Neuronal stem cell (in vitro differentiated cells): ENCODE results near the gene LEO1.

ENCODE experiments used
- DNase-seq: peaks from one replicate; pipeline ENCODE4 v3.0.0-alpha.2; 2013; ENCODE audit warnings: low spot score
- H2AFZ ChIP-seq: one replicate; pipeline ENCODE4 v1.6.1; 2013; ENCODE audit warnings: mild to moderate bottlenecking, low read length, inconsistent platforms
- H2AK5ac ChIP-seq: 2 replicates; pipeline ENCODE4 v1.6.1; 2013; ENCODE audit warnings: low read depth, mild to moderate bottlenecking, inconsistent platforms, low read length, moderate library complexity, mixed read lengths
- H2BK120ac ChIP-seq: 2 replicates; pipeline ENCODE4 v1.6.1; 2013; ENCODE audit warnings: low read depth, mild to moderate bottlenecking, inconsistent platforms, low read length, moderate library complexity, mixed read lengths
- H2BK12ac ChIP-seq: one replicate; pipeline ENCODE4 v1.6.1; 2013; ENCODE audit warnings: low read length, inconsistent platforms
- H2BK15ac ChIP-seq: 2 replicates; pipeline ENCODE4 v1.6.1; 2013; ENCODE audit warnings: mild to moderate bottlenecking, low read length, inconsistent platforms, mixed read lengths
- H2BK5ac ChIP-seq: one replicate; pipeline ENCODE4 v1.6.1; 2013; ENCODE audit warnings: inconsistent platforms, mild to moderate bottlenecking, low read length, moderate library complexity
- H3K14ac ChIP-seq: one replicate; pipeline ENCODE4 v1.6.1; 2013; ENCODE audit warnings: low read length, inconsistent platforms
- H3K18ac ChIP-seq: 2 replicates; pipeline ENCODE4 v1.6.1; 2013; ENCODE audit warnings: low read length, inconsistent platforms
- H3K23ac ChIP-seq: 2 replicates; pipeline ENCODE4 v1.6.1; 2013; ENCODE audit warnings: low read depth, mild to moderate bottlenecking, mixed read lengths, low read length, inconsistent platforms; ENCODE audit not compliant: poor library complexity
- H3K27ac ChIP-seq: replicated peaks from 3 replicates; pipeline ENCODE4 v1.5.1; 2013; ENCODE audit warnings: low read length, inconsistent platforms
- H3K27me3 ChIP-seq, 3 experiments: 2 replicates each; pipeline ENCODE4 v1.6.1; 2013; ENCODE audit warnings: low read length in 3 of 3, mild to moderate bottlenecking in 2 of 3, inconsistent platforms in 1 of 3, low read depth in 1 of 3, mixed read lengths in 1 of 3, moderate library complexity in 1 of 3; ENCODE audit not compliant: control insufficient read depth in 3 of 3, insufficient read depth in 3 of 3
- H3K36me3 ChIP-seq, 2 donors: replicated peaks in 1 of 2; 2 replicates each; pipeline ENCODE4 v1.6.1; 2013; ENCODE audit warnings: low read length in 2 of 2; ENCODE audit not compliant: control insufficient read depth in 2 of 2, insufficient read depth in 2 of 2
- H3K4ac ChIP-seq: 2 replicates; pipeline ENCODE4 v1.6.1; 2013; ENCODE audit warnings: inconsistent platforms, mild to moderate bottlenecking, low read length, moderate library complexity
- H3K4me1 ChIP-seq, 2 donors: 1 replicate in 1 of 2; 2 replicates in 1 of 2; pipeline ENCODE4 v1.6.1; 2013; ENCODE audit warnings: low read length in 2 of 2, low read depth in 1 of 2; ENCODE audit not compliant: control insufficient read depth in 2 of 2, insufficient read depth in 1 of 2
- H3K4me2 ChIP-seq: one replicate; pipeline ENCODE4 v1.6.1; 2013; ENCODE audit warnings: mild to moderate bottlenecking, low read length, inconsistent platforms; ENCODE audit not compliant: insufficient read depth, poor library complexity, severe bottlenecking
- H3K4me3 ChIP-seq, 2 donors: 2 replicates each; pipeline ENCODE4 v1.5.1; 2013; ENCODE audit warnings: low read length in 2 of 2, mild to moderate bottlenecking in 2 of 2, inconsistent platforms in 1 of 2, moderate library complexity in 1 of 2
- H3K79me1 ChIP-seq: one replicate; pipeline ENCODE4 v1.6.1; 2013; ENCODE audit warnings: low read depth, mild to moderate bottlenecking, inconsistent platforms, low read length, moderate library complexity
- H3K9ac ChIP-seq: one replicate; pipeline ENCODE4 v1.6.1; 2013; ENCODE audit warnings: mild to moderate bottlenecking, low read depth, low read length, inconsistent platforms; ENCODE audit not compliant: poor library complexity
- H3K9me3 ChIP-seq, 2 donors: replicated peaks in 1 of 2; 2 replicates each; pipeline versions ENCODE3 to v1.6.1; 2013; ENCODE audit warnings: low read length in 2 of 2, mild to moderate bottlenecking in 2 of 2, inconsistent platforms in 1 of 2, low read depth in 1 of 2, mixed read lengths in 1 of 2, moderate library complexity in 1 of 2; ENCODE audit not compliant: control insufficient read depth in 2 of 2, insufficient read depth in 1 of 2
- H4K8ac ChIP-seq: one replicate; pipeline ENCODE4 v1.6.1; 2013; ENCODE audit warnings: low read depth, mild to moderate bottlenecking, inconsistent platforms, low read length, moderate library complexity
- H4K91ac ChIP-seq: one replicate; pipeline ENCODE4 v1.6.1; 2013; ENCODE audit warnings: low read length, low read depth, mild to moderate bottlenecking, inconsistent platforms; ENCODE audit not compliant: poor library complexity
- WGBS, 2 donors: extraction: QIAGEN DNeasy Blood & Tissue Kit; methylation state at CpG; one replicate each; pipeline ENCODE4 v1.1.7; 2013; ENCODE audit warnings: missing lambda C conversion rate in 2 of 2, mixed read lengths in 1 of 2; ENCODE audit not compliant: insufficient read length in 2 of 2, insufficient replicate concordance in 1 of 2; ENCODE audit errors: extremely low coverage in 2 of 2; 5-methylcytosine and 5-hydroxymethylcytosine counted together

Gene LEO1

DNA sequence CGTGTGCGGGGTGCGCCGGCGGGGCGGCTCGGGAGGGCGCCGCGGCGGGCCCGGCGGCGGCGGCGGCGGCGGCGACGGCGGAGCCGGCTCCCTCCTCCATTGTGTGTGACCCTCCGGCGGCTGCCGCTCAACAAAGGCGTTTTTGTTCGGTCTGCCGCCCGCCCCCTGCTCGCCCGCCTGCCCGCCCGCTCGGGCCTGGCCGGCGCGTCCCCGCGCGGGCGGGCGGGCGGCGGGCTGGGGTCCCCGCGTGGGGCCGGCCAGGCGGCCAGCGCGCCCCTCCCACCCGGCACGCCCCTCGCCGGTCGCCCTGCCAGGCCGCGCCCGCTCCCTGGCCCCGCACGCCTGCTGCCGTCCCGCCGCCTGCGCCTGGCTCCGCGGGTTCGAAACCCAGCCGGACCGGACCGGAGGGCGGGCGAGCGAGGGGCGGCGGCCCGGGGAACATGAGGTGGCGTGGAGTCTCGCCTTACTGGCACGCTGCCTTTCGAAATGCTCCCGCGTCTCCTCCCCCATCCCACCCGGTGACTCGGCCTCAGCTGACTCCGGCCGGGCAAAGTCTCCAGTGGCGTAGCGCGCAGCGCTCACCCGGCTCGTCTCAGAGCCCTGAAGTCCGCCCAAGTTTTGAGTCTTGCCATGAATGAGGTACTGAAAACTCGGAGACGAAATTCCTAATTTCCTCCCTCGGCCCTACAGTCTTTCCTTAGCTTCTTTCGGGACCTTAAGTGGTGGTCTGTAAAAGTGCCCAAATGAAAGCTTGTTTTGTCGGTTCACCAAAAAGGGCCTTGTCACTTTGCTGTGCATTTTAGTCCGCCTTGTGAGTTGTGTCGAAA, 48.0 kb upstream of the LEO1 start:
- peaks cover 0 to 3% of the 10 kb centered on the region in 2 donors for H3K9me3 ChIP-seq
- peak overlapping the region; percentile 58 to 97 for H3K4me3 ChIP-seq
- no peak overlapping the region for H2BK12ac ChIP-seq
- H3K27me3 ChIP-seq: no peaks in the 10 kb centered on the region
- peaks cover 3 to 13% of the 10 kb centered on the region in 2 donors for H3K4me1 ChIP-seq
- peak overlapping the region; percentile 68 for H2BK120ac ChIP-seq
- H3K23ac ChIP-seq: peak overlapping the region; percentile 89
- H2AK5ac ChIP-seq: no peak overlapping the region
- H3K27ac ChIP-seq: peak overlapping the region; percentile 99
- no peak overlapping the region for H4K8ac ChIP-seq
- H4K91ac ChIP-seq: no peak overlapping the region
- DNase-seq: peak; percentile 57
- peak overlapping the region; percentile 83 for H2BK5ac ChIP-seq
- H3K4me2 ChIP-seq: peak overlapping the region; percentile 59
- WGBS, 2 donors: no CpG with 5 or more reads among the region's 100 CpGs
- H2AFZ ChIP-seq: peak overlapping the region; percentile 89
- peaks cover 0 to 4% of the 10 kb centered on the region in 2 donors for H3K36me3 ChIP-seq
- H3K9ac ChIP-seq: peak overlapping the region; percentile 97
- H3K79me1 ChIP-seq: no peaks in the 10 kb centered on the region
- H2BK15ac ChIP-seq: peak overlapping the region; percentile 60
- H3K14ac ChIP-seq: no peak overlapping the region
- peak overlapping the region; percentile 99 for H3K18ac ChIP-seq
- H3K4ac ChIP-seq: no peak overlapping the region

DNA sequence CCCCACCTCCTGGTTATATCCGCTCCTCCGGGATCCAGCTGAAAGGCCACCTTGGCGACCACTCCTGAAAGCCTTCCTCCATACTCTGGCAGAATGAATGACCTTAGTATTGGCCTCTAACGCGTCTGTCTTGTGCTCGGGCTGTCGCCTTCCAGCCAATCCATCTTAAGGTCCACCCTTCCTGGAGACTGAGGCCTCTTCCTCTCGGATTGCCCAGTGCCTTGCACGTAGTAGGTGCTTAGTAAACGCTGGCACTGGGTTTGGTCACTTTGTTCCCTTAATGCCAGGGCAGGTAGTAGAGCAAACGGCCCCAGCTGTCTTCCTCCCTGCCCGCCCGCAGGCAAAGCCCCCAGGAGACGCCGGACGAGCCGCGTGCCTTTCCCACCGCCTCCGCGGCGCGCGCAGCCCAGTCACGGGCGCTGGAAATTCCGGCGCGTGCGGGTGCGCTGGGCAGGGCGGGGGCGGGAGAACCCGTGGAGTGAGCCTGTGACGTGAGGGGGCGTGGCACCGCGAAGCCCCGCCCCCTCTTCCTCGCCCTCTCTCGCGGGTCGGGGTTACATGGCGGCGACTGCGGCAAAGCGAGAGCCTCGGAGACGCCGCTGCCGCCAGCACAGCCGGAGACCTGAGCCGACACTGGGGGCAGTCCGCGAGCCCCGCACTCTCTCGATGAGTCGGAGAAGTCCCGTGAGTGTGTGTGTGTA, 47.3 kb upstream of the LEO1 start, which contains the start of gene MAPK6:
Gene MAPK6, plus strand, starts transcription at position 527 of the 701 bp plus-strand sequence. CDS start 27,242 bp downstream, outside the sequence.
- H3K36me3 ChIP-seq: peaks cover 0 to under 1% of the 10 kb centered on the region in 2 donors
- no peak within 1 kb of the TSS for H4K91ac ChIP-seq
- H3K9me3 ChIP-seq: no peaks in the 10 kb centered on the region
- no peaks in the 10 kb centered on the region for H3K27me3 ChIP-seq
- no CpG with 5 or more reads among the region's 59 CpGs for WGBS, 2 donors
- peak within 1 kb of the TSS; percentile 72 for H2AK5ac ChIP-seq
- peak within 1 kb of the TSS; percentile 6 for H3K4ac ChIP-seq
- DNase-seq: peak; percentile 94
- H3K4me2 ChIP-seq: peak within 1 kb of the TSS; percentile 59
- H2BK120ac ChIP-seq: peak within 1 kb of the TSS; percentile 68
- H3K9ac ChIP-seq: peak within 1 kb of the TSS; percentile 97
- no peak within 1 kb of the TSS for H2BK12ac ChIP-seq
- H2BK5ac ChIP-seq: peak within 1 kb of the TSS; percentile 83
- peak within 1 kb of the TSS; percentile 58 to 97 for H3K4me3 ChIP-seq
- H3K4me1 ChIP-seq: peaks cover 3 to 13% of the 10 kb centered on the region in 2 donors
- H4K8ac ChIP-seq: no peak within 1 kb of the TSS
- H3K23ac ChIP-seq: peak within 1 kb of the TSS; percentile 89
- H3K18ac ChIP-seq: peak within 1 kb of the TSS; percentile 99
- peak within 1 kb of the TSS; percentile 60 for H2BK15ac ChIP-seq
- H3K14ac ChIP-seq: no peak within 1 kb of the TSS
- peak within 1 kb of the TSS; percentile 99 for H3K27ac ChIP-seq
- no peaks in the 10 kb centered on the region for H3K79me1 ChIP-seq
- H2AFZ ChIP-seq: peak within 1 kb of the TSS; percentile 89

- Histone ChIP-seq H3K9ac (no peak overlapping the region), H3K79me1 (no peaks in the 10 kb centered on the region), H3K27ac (no peak overlapping the region), H2BK12ac (no peak overlapping the region), H3K36me3 (no peaks in the 10 kb centered on the region), H3K27me3 (no peaks in the 10 kb centered on the region), H4K8ac (no peak overlapping the region), H3K4me1 (peaks cover 3 to 12% of the 10 kb centered on the region in 2 donors), H3K9me3 (no peaks in the 10 kb centered on the region), H2BK15ac (no peak overlapping the region), H3K23ac (no peak overlapping the region), H3K4me3 (peak overlapping the region in 1 of 2 donors; percentile 58), H3K4me2 (no peak overlapping the region), H3K14ac (no peak overlapping the region), H2BK5ac (no peak overlapping the region), H3K18ac (no peak overlapping the region), H2AFZ (peak overlapping the region; percentile 89), H2AK5ac (peak overlapping the region; percentile 72), H4K91ac (no peak overlapping the region), H2BK120ac (no peak overlapping the region), H3K4ac (no peak overlapping the region)
- no CpG with 5 or more reads among the region's 7 CpGs for WGBS, 2 donors
- no peak for DNase-seq
These were observed 46.7 kb upstream of the LEO1 start for GRCh38 chr15:52018244-52018643.

DNA sequence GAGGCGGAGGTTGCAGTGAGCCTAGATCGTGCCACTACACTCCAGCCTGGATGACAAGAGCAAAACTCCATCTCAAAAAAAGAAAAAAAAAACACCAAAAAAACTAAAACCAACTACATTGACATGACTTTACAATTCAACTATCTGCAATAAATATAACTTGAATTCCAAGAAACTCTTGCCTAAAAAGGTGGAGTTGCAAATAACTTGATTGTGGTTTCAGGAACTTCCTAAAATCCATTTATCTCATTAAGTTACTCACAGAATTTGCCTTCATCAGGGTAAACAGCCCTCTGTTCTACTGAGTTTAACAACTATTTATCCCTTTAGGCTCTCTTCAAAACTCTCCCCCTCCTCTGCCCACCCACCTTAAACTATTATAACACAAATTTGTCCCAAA, 44.7 kb upstream of the LEO1 start:
- no peak for DNase-seq
- H3K27me3 ChIP-seq: no peaks in the 10 kb centered on the region
- no peak overlapping the region for H3K27ac ChIP-seq
- H3K79me1 ChIP-seq: no peaks in the 10 kb centered on the region
- no peak overlapping the region for H3K4me3 ChIP-seq
- H2AFZ ChIP-seq: no peak overlapping the region
- no CpG with 5 or more reads among the region's 2 CpGs for WGBS, 2 donors
- no peak overlapping the region for H3K18ac ChIP-seq
- no peak overlapping the region for H2AK5ac ChIP-seq
- no peak overlapping the region for H3K9ac ChIP-seq
- H2BK120ac ChIP-seq: no peak overlapping the region
- no peaks in the 10 kb centered on the region for H3K9me3 ChIP-seq
- no peak overlapping the region for H2BK15ac ChIP-seq
- H3K36me3 ChIP-seq: no peaks in the 10 kb centered on the region
- H3K4ac ChIP-seq: no peak overlapping the region
- no peak overlapping the region for H4K8ac ChIP-seq
- no peak overlapping the region for H2BK12ac ChIP-seq
- no peak overlapping the region for H3K4me2 ChIP-seq
- no peak overlapping the region for H3K23ac ChIP-seq
- H2BK5ac ChIP-seq: no peak overlapping the region
- peaks cover 7 to 10% of the 10 kb centered on the region in 2 donors for H3K4me1 ChIP-seq
- H3K14ac ChIP-seq: no peak overlapping the region
- no peak overlapping the region for H4K91ac ChIP-seq
